DMS 273 treated with DMSO at 0.1 percent for 48 hours (cell line): Measurements from ENCODE around the gene EXOC3.

Source experiments
- DNase-seq: peaks from one replicate; lab custom pipeline; 2025; lab: John Stamatoyannopoulos, UW

Gene EXOC3

DNA sequence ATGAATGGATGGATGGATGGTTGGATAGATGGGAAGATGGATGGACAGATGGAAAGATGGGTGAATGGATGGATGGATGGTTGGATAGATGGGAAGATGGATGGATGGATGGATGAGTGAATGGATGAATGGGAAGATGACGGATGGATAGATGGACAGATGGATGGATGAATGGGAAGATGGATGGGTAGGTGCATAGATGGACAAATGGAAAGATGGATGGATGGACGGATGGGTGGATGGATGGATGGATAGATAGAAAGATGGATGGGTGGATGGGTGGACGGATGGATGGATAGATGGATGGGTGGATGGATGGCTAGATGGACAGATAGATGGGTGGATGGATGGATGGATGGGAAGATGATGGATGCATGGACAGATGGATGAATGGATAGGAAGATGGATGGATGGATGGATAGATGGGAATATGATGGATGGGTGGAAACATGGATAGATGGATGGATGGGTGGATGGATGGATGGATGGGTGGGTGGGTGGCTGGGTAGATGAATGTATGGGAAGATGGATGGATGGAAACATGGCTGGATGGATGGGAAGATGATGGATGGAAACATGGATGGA lies 16.5 kb upstream of the EXOC3 start:
- no peak for DNase-seq

DNA sequence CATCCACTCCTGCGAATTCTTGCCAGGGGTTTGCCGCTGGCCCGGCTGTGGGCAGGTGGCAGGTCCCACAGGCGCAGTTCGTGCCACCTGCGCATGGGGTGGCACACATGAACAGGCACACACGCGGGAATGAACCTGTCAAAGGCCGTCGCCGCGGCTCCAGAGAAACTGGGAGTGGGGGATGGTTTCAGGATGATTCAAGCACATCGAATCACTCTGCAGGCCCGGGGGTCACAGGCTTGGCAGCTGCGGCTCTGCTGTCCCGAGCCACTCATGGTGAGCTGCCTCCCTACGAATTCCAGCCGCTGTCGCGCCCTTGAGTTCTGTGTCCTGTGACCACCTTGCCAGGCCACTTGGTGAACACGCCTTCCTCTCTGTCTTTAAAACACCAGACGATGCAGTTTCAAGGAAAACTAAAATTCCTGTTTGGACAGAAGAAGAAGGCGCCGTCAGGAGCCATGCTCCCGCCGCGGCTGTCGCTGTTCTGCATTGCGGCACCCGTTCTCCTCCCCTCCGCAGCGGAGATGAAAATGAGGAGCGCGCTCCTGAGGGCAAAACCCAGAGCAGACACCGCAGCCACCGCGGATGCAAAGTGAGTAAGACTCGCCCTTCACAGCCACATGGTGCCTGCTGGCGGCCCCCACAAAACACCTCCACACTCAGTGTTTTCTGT lies 15.4 kb upstream of the EXOC3 start:
- no peak for DNase-seq

DNA sequence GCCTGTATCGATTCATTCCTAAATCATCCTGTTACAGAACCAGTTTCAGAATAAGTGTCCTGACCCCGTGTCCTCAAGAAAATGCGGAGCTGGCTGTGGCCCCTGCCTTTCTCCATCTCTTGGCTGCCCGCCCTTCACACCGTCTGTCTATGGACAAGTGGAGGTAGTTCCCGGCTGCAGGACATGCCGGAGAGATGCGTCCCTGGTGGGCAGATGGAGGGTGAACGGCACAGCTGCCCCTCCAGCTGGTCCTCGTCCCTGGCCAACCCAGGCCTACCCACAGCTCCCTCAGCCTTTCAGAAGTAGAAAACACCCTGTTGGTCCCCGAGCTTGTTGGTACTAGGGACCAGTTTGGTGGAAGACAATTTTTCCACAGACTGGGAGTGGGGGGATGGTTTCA lies 14.8 kb upstream of the EXOC3 start:
- peak; percentile 84 for DNase-seq

DNA sequence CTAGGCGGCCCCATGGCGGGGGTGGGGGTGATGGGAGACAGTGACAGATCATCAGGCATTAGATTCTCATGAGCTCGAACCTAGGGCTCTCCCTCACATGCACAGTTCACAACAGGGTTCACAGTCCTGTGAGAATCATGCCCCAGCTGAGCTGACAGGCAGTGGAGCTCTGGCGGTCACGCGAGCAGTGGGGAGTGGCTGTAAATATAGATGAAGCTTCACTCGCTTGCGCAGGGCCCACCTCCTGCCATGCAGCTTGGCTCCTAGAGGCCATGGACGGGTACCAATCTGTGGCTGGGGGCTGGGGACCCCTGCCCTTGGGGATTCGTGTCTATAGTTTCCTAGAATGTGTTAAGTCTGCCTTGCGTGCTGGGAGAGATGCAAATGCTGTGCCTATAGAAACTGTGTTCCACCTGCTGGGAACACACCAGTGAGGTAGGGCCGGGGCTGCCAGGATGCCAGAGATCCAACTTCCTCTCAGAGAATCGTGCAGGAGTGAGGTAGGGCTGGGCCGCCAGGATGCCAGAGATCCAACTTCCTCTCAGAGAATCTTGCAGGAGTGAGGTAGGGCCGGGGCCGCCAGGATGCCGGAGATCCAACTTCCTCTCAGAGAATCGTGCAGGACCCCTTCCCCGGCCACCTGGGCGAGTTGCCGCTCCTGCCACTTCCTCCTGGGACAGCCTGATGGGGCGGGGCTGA lies 14.1 kb upstream of the EXOC3 start:
- DNase-seq = no peak

DNA sequence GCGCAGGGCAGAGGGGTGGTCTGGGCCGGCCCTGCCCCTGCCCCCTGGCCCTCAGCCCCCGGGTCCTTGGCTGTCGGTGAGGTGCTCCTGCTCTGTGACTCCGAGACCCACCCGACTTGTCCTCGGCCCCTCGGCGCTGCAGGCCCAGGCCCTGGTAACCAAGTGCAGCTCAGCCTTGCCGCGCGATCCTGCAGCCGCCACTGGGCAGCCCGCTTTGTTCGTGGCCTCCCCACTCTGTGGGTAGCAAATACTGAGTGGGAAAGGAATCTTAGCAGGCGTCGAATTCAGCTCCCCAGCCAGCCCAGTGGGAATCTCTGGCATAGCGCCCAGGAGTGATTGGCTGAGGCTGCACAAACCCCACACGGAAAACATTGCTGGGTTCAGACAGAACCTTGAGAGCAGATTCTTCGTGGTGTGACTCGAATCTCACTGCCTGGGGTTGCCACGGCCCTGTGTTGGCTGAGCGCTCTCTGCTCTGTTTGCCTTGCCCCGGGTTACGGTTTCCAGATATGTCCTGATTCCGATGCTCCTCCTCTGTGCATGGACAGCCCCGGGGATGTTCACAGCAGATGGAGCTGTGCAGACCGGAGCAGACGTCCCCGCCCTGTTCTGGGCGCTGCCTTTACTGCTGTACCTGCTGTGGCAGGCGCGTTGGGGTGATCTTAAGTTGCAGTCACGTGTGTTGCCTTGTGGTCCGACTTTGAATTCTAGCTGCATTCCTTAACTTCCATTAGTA lies 13.4 kb upstream of the EXOC3 start:
- no peak for DNase-seq

DNA sequence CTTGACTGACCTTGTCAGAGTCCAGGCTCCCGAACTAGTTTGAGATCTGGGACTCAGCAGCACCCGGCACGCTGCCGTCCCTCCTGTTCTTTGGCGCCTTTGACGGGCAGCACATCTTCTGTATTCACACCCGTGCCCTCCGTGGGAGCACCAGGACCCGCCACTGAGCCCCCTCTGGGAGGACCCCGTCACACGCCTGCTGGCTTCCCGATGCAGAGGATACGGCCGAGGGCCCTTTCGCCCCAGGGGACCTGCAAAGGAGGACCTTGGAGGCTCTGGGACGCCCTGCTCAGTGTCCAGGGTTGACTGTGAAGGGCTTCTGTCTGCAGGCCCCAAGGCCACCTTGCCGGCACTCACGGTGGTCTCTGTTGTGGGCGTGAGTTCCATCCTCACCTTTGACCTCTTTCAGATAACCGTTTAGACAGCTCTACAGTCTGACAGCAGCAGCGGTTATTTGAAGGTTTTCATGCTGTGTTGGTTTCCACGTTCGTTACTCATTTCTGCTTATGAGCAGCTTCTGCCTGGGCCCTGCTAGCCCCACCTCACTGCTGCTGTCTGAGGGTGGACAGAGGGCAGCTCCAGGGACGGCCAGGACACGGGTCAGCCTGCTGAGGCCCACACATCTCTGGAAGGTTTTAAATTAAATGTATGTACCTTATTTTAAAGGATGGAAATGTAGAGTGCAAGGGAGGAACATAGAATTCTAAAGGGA lies 12.6 kb upstream of the EXOC3 start:
- no peak for DNase-seq

DNA sequence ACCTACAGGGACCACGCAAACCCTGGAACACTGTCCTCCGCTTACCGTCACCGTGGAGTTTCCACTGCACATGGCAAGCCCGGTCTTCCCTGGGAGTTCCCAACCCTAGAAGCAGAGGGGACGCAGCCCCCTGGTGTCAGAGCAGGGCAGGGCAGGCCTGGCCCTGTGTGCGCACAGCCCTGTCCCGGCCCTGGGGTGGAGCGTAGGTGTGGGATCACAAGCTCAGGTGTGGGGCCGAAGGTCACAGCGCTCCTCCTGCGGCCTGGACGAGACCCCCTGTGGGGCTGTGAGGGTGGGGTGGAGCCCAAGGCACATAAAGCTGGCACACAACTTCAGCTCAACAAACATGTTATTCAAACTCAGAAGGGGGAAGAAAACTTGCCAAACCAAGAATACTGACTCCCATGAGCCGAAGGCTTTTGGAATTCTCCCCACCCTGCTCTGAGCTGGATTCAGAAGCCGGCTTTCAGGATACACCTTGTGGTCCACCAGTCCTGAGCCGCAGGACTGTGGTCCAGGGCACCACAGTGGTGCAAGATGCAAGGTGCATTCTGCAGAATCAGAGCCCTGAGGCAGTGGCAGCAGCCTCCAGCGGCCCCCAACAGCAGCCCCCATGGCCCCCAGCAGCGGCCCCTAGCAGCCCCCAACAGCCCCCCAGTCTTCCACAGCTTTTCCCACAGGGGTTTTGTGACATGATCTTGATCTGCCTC lies 11.8 kb upstream of the EXOC3 start:
- peak; percentile 14 for DNase-seq

DNA sequence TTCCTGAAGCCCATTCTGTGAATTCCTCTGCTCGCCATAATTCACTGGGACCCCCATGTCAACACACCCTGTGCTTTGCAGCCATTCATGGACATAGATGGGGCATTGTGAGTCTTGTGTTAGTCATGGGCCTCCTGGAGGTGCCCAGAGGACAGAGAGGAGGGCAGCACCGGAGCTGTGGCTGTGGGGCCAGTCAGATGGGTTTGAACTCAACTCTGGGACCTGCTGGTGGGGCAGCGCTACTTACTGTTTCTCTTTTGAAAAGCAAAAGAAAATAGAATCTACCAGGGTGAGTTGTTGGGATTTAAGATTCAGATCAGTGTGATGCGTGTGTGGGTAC lies 11.3 kb upstream of the EXOC3 start:
- DNase-seq = no peak

DNA sequence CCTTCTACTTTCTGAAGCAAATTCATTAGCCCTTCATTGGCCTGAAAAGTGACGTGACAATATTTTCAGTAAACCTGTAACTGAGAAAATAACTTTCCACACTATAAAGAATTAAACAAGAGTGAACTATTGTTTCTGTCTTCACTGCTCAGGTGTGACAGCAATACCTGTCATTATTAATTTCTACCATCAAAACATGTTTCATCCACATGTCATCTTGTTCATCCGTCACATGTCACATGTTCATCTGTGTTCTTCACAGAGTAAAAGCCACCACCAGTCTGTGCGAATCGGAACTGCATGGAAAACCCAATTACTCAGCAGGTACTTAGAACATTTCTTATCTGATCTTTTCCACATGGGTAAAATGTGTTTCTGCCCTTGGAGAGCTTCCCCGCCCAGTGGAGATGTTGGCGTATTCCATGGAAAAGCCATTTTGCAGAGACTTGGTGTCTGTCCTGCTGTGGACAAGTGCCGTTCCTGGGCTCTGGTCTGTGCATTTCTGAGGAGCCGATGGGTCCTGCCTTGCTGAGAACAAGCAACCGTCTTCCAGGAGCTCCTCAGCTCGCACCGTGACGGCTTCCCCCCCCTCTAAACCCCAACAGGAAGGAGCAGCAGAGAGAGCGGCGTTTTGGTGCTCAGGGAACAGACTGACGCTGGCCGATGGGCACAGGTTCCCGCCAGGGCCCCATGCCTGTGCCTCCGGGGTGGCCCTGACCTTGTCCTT lies 10.6 kb upstream of the EXOC3 start:
- no peak for DNase-seq

DNA sequence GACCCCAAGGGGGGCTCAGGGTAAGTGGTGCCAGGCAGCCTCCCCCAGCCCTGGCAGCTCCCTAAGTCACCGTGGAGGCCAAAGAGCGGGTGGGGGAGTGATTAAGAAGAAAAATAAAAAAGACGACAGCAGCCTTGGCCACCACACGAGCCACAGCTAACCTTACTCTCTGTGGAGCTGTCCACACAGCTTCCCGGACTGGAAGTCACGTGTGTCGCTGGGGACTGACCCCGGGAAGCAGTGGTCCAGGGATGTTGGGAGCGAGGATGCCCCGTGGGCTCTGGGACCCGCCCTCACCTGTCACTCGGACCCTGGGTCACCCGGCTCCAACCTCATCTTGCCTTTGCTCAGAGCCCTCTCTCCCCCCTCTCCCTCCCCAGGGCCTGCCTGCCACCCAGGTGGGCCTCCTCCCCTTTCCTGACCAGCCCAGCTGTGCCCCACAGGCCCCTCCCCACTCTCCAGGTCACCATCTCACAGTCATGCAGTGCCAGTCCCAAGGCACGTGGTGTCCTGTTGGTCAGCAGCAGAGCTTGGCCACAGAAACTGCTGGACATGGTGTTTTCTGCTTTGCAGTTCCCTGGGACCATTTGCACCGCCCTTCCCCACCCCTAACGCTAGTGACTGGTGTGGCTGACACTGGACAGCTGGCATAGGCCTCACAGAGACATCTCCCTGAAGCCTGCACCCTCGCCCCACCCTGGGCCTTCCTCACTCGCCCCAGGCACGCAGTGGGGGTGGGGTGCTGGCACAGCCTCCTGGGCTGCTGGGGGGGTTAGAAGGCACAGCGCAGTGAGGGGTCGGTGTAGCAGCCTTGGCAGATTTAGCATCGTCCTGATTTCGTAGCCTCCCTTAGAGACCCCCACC lies 9.8 kb upstream of the EXOC3 start:
- no peak for DNase-seq

DNA sequence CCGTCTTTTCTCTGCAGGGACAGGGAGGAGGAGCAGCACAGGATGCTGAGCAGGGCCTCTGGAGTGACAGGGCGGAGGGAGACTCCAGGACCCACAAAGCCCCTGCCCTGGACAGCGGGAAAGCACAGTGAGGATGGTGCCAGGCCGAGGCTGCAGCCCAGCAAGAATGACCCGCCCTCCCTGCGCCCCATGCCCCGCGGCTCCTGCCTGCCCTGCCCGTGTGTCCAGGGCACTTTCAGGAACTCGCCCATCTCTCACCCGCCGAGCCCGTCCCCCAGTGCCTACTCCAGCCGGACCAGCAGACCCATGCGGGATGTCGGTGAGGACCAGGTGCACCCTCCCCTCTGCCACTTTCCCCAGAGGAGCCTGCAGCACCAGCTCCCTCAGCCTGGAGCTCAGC lies 9.1 kb upstream of the EXOC3 start:
- no peak for DNase-seq

DNA sequence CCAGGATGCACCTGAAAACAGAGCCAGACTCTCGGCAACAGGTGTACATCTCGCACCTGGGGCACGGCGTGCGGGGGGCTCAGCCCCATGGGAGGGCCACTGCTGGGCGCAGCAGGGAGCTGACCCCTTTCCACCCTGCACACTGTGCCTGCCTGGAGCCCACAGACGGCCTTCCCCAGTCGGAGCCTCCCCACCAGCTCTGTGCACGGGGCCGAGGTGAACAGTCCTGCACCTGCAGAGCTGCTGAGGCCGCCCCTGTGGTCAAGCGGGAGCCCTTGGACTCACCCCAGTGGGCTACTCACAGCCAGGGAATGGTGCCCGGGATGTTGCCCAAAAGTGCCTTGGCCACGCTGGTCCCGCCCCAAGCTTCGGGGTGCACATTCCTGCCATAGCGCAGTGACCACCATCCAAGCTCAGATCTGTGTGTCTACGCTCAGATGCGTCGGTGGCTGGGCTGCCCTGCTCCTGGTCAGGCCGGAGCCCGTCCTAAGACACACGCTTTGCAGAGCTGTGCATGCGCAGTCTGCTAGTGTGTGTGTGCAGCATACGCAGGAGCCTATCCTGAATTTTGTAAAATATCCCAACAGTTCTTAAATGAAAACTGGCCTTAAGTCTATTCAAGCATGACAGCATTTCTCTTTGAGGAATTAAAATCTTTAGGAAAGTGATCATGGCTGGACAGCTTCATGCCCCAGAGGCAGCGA lies 8.4 kb upstream of the EXOC3 start:
- DNase-seq = no peak

DNA sequence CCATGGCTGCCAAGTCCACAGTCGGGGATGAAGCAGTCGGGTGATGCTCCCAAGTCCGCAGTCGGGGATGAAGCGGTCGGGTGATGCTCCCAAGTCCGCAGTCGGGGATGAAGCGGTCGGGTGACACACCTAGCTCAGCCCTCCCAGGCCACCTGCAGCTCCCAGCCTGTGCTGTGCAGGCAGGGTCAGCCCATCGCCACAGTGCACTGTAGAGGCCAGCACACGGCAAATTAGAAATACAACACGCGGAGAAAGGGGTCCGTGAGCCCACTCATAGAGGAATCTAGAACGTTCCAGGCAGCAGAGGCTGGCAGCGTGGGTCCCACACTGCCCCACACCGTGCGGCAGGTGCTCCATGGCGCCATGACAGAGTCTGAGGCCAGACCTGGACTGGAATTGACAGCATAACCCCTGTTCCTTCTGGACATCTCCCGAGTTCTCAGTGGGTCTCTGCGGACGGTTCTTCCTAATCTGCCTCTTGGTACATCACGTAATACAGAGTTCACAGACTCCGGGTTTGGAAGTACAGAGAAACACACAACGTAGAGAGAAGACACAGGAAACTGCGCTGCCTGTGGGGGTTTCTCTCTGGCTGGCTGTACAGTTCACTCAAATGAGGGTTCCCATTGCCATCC lies 7.7 kb upstream of the EXOC3 start:
- DNase-seq = no peak

DNA sequence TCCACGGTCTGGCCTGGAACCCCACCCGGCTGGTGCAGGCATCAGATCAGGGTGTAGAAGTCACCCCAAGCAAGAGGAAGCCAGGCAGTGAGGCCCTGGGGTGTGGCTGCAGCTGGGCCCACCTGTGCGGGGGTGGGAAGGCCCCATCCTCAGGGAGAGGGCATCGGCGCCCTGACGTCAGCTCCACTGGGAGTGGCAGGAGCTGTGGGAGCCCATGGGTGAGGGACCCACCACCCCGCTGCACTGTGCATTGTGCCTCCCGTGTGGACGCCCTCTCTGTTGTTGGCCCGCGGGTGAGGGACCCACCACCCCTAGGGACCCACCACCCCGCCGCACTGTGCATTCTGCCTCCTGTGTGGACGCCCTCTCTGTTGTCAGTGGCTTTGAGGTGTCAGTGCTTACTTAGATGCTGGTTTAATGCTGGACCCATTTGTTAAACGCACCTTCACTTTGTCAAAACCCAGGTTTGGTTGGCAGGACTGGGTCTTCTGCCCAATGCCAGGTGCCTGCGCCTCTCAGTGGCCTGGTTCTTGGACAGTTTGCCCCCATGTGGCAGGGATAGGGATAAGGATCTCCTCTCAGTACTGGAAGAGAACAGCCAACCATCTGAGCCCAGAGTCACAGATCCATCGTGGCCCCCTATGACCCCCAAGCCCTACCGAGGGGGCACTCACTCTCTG lies 6.9 kb upstream of the EXOC3 start:
- DNase-seq = no peak

DNA sequence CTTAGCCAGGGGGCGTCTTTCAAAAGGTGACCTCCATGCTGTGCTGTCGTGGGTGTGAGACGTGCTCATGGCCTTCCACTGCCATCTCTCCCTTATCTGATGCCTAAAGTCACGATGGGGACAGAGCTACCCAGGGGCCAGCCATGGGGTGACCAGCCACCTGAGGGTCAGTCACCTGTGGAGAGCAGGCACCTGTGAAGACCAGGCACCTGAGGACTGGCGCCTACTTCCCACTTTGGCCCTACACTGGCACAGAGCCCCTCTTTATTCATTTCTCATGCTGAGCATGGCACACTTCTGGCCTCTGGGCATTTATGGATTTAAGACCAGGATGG lies 6.4 kb upstream of the EXOC3 start:
- no peak for DNase-seq

DNA sequence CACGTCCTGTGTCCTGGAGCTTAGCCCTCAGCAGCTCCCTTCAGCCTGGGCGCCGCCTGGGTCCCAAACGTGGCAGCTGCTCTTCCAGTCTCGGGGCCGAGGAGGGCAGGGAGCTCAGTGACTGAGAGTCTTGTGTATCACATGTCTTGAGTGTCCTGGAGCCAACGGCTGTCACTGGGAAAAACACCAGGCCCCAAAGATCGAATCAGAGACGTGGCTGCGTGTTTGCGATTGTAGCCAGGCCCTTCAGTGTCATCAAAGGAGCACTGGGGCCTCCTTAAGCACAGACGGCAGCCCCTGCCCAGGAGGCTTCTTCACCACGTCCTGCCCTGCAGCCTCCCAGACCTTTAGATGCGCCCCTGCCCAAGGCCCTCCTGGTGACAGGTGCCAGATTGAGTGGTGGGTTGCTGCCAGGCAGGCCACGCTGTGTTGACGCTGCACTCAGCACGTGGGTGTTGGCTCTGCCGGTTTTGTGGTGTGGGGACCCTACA lies 5.7 kb upstream of the EXOC3 start:
- DNase-seq = no peak

DNA sequence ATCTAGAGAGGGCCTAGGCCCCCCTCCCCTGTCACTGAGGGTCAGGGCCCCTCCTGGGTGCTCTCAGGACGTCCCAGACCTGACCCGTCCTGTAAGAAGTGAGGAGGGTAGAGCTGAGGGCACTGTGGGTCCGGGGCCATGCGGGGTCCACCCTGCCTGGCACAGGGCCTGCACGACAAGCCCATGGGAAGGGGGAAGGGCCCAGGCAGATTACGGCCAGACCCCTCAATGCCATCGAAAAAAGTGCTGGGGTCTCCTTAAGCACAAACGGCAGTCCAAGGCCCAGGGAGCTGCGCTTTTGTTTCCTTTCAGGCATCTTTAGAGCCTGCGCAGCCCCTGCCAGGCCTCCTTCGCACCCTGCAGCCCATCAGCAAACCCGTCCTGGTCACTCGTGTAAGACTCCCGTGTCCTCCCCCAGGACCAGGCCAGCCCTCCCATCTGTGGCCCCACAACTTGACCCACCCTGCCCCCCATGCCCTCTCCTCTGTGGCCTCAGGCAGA lies 4.4 kb upstream of the EXOC3 start:
- DNase-seq = no peak

DNA sequence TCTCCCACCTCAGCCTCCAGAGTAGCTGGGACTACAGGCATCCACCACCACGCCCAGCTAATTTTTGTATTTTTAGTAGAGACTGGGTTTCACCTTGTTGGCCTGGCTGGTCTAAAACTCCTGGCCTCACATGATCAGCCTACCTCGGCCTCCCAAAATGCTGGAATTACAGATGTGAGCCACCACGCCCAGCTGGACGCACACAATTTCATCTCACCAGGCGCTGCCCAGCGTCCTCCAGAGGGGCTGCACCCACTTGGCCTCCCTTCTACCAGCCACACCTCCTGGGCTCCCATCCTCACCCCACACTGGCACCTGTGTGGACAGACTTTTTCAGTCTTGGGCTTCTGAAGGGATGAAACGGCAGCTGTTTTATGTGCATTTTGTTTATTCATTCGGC lies 3.8 kb upstream of the EXOC3 start:
- DNase-seq = no peak
